ENCODE results near the gene DNAAF3.
A peak's percentile ranks its signal among the peaks of the same experiment; 100 is the strongest.

The DNAAF3 gene

DNA sequence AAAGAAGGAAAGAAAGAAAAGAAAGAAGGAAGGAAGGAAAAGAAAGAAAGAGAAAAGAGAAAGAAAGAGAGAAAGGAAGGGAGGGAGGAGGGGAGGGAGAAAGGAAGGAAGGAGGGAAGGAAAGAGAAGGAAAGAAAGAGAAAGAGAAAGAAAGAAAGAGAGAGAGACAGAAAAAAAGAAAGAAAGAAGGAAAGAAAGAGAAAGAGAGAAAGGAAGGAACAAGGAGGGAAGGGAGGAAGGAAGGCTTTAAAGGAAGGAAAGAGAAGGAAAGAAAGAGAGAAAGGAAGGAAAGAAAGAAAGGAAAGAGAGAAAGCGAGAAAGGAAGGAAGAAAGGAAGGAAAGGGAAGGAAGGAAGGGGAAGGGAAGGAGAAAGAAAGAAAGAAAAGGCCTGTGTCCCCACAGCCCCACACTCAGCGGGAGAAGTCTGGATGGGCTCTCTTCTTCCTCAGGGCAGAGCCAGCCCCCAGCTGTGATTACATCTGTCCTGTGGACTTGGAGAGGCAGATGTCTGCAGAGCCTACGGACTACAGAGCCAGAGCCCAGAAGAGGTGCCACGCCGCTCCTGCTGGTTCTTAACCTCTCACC is 33.3 kb upstream of the DNAAF3 start:
- TF ChIP-seq CTCF (IDR thresholded peaks at IDR 0.05; ENCODE audit: borderline replicate concordance, extremely low read depth, low read length, poor library complexity, severe bottlenecking) (no peak), EZH2 (IDR thresholded peaks at IDR 0.05; ENCODE audit: borderline replicate concordance, low read depth, low read length, severe bottlenecking) (no peak)
- 0 out of 2 replicates have a peak, but pooled peaks cover 5% of the 10 kb centered on the region for H4K20me1 ChIP-seq (ENCODE audit: insufficient read depth, low read length)
- H3K36me3 ChIP-seq (ENCODE audit: insufficient read depth, low read length): no peaks in the 10 kb centered on the region
- no peaks in the 10 kb centered on the region for H3K27me3 ChIP-seq (ENCODE audit: insufficient read depth, low read length, poor library complexity)
- H3K4me1 ChIP-seq (ENCODE audit: insufficient read depth, low read length): no peaks in the 10 kb centered on the region
- no peak overlapping the region for H2AFZ ChIP-seq (ENCODE audit: low read depth, low read length)
- no peaks in the 10 kb centered on the region for H3K79me2 ChIP-seq (ENCODE audit: insufficient read depth, low read length)
- H3K9ac ChIP-seq (ENCODE audit: low read depth, low read length): no peak overlapping the region
- no peak overlapping the region for H3K4me3 ChIP-seq (ENCODE audit: low read depth in 1 of 2, low read length in 2 of 2)
- H3K27ac ChIP-seq (ENCODE audit: low read length): no peak overlapping the region
- no peak for ATAC-seq (ENCODE audit: insufficient read depth, low read depth)
- no peaks in the 10 kb centered on the region for H3K9me3 ChIP-seq (ENCODE audit: insufficient read depth, low read length, severe bottlenecking)
- DNase-seq: no peak
- no peak overlapping the region for H3K4me2 ChIP-seq (ENCODE audit: insufficient read depth, low read length)

DNA sequence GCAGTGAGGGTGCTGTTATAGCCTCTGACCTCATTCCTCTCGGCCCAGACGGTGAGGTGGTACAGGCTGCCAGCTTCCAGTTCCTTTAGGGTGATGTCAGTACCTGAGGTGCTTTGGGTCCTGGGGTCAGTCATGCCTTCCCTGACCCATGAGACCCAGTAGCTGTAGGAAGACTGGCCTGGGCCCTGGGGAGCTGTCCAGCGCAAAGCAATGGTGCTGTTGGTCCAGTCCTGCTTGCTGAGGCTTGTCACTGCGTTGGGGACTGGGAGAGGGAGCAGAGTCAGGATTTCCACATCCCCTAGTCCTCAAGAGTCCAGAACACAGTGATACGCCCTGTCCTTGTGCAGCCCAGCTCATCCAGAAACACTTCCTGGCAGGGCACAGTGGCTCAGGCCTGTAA is 32.2 kb upstream of the DNAAF3 start:
- Histone ChIP-seq H3K4me1 (ENCODE audit: insufficient read depth, low read length) (no peaks in the 10 kb centered on the region), H3K27ac (ENCODE audit: low read length) (no peak overlapping the region), H3K79me2 (ENCODE audit: insufficient read depth, low read length) (no peaks in the 10 kb centered on the region), H3K9me3 (ENCODE audit: insufficient read depth, low read length, severe bottlenecking) (no peaks in the 10 kb centered on the region), H3K27me3 (ENCODE audit: insufficient read depth, low read length, poor library complexity) (no peaks in the 10 kb centered on the region), H2AFZ (ENCODE audit: low read depth, low read length) (no peak overlapping the region), H3K36me3 (ENCODE audit: insufficient read depth, low read length) (no peaks in the 10 kb centered on the region), H4K20me1 (ENCODE audit: insufficient read depth, low read length) (0 out of 2 replicates have a peak, but pooled peaks cover 5% of the 10 kb centered on the region), H3K4me3 (ENCODE audit: low read depth in 1 of 2, low read length in 2 of 2) (no peak overlapping the region), H3K9ac (ENCODE audit: low read depth, low read length) (no peak overlapping the region), H3K4me2 (ENCODE audit: insufficient read depth, low read length) (no peak overlapping the region)
- DNase-seq (no peak), ATAC-seq (ENCODE audit: insufficient read depth, low read depth) (no peak)
- TF ChIP-seq EZH2 (IDR thresholded peaks at IDR 0.05; ENCODE audit: borderline replicate concordance, low read depth, low read length, severe bottlenecking) (no peak), CTCF (IDR thresholded peaks at IDR 0.05; ENCODE audit: borderline replicate concordance, extremely low read depth, low read length, poor library complexity, severe bottlenecking) (no peak)

DNA sequence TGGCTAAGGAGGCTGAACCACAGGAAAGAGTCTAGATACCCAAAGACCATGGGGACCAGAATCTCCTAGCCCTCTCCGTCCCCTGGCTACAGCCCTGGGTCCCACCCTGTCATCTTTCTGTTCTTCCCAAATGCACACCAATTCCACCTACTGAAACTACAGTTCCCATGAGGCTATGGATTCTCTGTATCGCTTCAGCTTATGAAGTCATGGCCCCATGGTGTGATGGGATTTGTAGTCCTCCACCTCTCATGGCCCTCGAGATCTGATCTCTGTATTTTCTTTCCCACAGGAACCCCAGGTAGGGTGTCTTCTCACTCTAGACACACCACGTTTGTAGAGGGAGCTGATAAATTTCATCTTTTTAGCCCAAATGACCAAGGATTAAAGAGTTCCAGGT is 31.1 kb upstream of the DNAAF3 start:
- ATAC-seq (ENCODE audit: insufficient read depth, low read depth): peak; percentile 58; the same call in 2 of the 3 replicates
- TF ChIP-seq CTCF (IDR thresholded peaks at IDR 0.05; ENCODE audit: borderline replicate concordance, extremely low read depth, low read length, poor library complexity, severe bottlenecking) (no peak), EZH2 (IDR thresholded peaks at IDR 0.05; ENCODE audit: borderline replicate concordance, low read depth, low read length, severe bottlenecking) (no peak)
- H3K4me2 ChIP-seq (ENCODE audit: insufficient read depth, low read length): no peak overlapping the region
- no peak overlapping the region for H3K9ac ChIP-seq (ENCODE audit: low read depth, low read length)
- no peak overlapping the region for H2AFZ ChIP-seq (ENCODE audit: low read depth, low read length)
- no peaks in the 10 kb centered on the region for H3K79me2 ChIP-seq (ENCODE audit: insufficient read depth, low read length)
- no peak for DNase-seq
- no peak overlapping the region for H3K4me3 ChIP-seq (ENCODE audit: low read depth in 1 of 2, low read length in 2 of 2)
- no peaks in the 10 kb centered on the region for H3K36me3 ChIP-seq (ENCODE audit: insufficient read depth, low read length)
- no peaks in the 10 kb centered on the region for H3K27me3 ChIP-seq (ENCODE audit: insufficient read depth, low read length, poor library complexity)
- no peaks in the 10 kb centered on the region for H3K9me3 ChIP-seq (ENCODE audit: insufficient read depth, low read length, severe bottlenecking)
- H3K27ac ChIP-seq (ENCODE audit: low read length): no peak overlapping the region
- no peaks in the 10 kb centered on the region for H3K4me1 ChIP-seq (ENCODE audit: insufficient read depth, low read length)
- H4K20me1 ChIP-seq (ENCODE audit: insufficient read depth, low read length): peaks cover 5% of the 10 kb centered on the region; the same call in 1 of the 2 replicates
